Common myeloid progenitor, CD34-positive (primary cell): ENCODE results near the gene DMPK. TPM values are rescaled to one million over a fixed set of nuclear protein-coding genes. Genes with fewer than 3 reads are reported as not detected.

Experiments
- CTCF ChIA-PET: fragments of 350-600 bp; sonication (Branson Sonifier 250); formaldehyde crosslinking; loops from one replicate; lab custom pipeline; 2021; ENCODE audit warnings: antibody characterized with exemption; lab: Charles Lee
- POLR2A ChIA-PET: fragments of 350-600 bp; sonication (Branson Sonifier 250); formaldehyde crosslinking; loops from one replicate; lab custom pipeline; 2021; ENCODE audit warnings: antibody characterized with exemption; lab: Charles Lee
- DNase-seq, 3 donors: peaks; one replicate each; pipeline versions ENCODE4 v3.0.0 to v3.0.0-alpha.2; 2013
- H3K27ac ChIP-seq, 2 experiments: 1 replicate in 1 of 2; 2 replicates in 1 of 2; pipeline ENCODE4 v1.7.0; 2013; ENCODE audit warnings: inconsistent platforms in 2 of 2, low read length in 2 of 2, mild to moderate bottlenecking in 2 of 2, low read depth in 1 of 2, moderate library complexity in 1 of 2; ENCODE audit not compliant: severe bottlenecking in 2 of 2, insufficient read depth in 1 of 2, poor library complexity in 1 of 2
- H3K27me3 ChIP-seq, 5 experiments: replicated peaks in 2 of 5; 1 replicate in 3 of 5; 2 replicates in 2 of 5; pipeline versions ENCODE4 v1.6.1 to v1.7.0; 2013; ENCODE audit warnings: low read length in 4 of 5, mild to moderate bottlenecking in 2 of 5, moderate library complexity in 2 of 5, inconsistent platforms in 1 of 5; ENCODE audit not compliant: insufficient read depth in 5 of 5, control insufficient read depth in 4 of 5
- H3K36me3 ChIP-seq, 4 experiments: 1 replicate in 2 of 4; 2 replicates in 2 of 4; pipeline versions ENCODE4 v1.6.1 to v1.7.0; 2013; ENCODE audit warnings: low read length in 3 of 4, control low read depth in 1 of 4, mild to moderate bottlenecking in 1 of 4; ENCODE audit not compliant: control insufficient read depth in 4 of 4, insufficient read depth in 4 of 4
- H3K4me1 ChIP-seq, 4 experiments: 1 replicate in 3 of 4; 2 replicates in 1 of 4; pipeline versions ENCODE4 v1.6.1 to v1.7.1; 2013; ENCODE audit warnings: low read length in 3 of 4, mild to moderate bottlenecking in 3 of 4, control low read depth in 1 of 4, inconsistent platforms in 1 of 4, moderate library complexity in 1 of 4; ENCODE audit not compliant: control insufficient read depth in 4 of 4, insufficient read depth in 4 of 4; ENCODE audit errors: control extremely low read depth in 1 of 4
- H3K4me3 ChIP-seq, 7 experiments: 1 replicate in 4 of 7; 2 replicates in 3 of 7; pipeline versions ENCODE4 v1.5.1 to v1.7.0; 2013; ENCODE audit warnings: mild to moderate bottlenecking in 7 of 7, low read length in 6 of 7, moderate library complexity in 6 of 7, inconsistent platforms in 2 of 7, low read depth in 2 of 7, control low read depth in 1 of 7; ENCODE audit not compliant: insufficient read depth in 4 of 7, control insufficient read depth in 1 of 7; ENCODE audit errors: extremely low read depth in 1 of 7
- H3K9me3 ChIP-seq, 5 experiments: 1 replicate in 4 of 5; 2 replicates in 1 of 5; pipeline versions ENCODE4 v1.6.1 to v1.7.1; 2013; ENCODE audit warnings: low read length in 4 of 5, mild to moderate bottlenecking in 2 of 5, inconsistent platforms in 1 of 5, low read depth in 1 of 5, moderate library complexity in 1 of 5; ENCODE audit not compliant: control insufficient read depth in 4 of 5, insufficient read depth in 2 of 5; ENCODE audit errors: control extremely low read depth in 1 of 5
- WGBS: methylation state at CpG from one replicate; pipeline ENCODE4 v1.1.5; 2013; ENCODE audit not compliant: insufficient coverage; 5-methylcytosine and 5-hydroxymethylcytosine counted together
- polyA plus RNA-seq: library from polyadenylated mRNA; unstranded; fragments of 120-200 nt; gene quantifications from one replicate; pipeline ENCODE4 v1.2.1, GENCODE V29; 2013

DMPK gene
- polyA plus RNA-seq, result 1.8 TPM

GRCh38 chr19:45782162-45782691 lies at the start of gene DMPK:
TSS of gene DMPK (minus strand) at chr19:45782490. CDS start at chr19:45782352, 138 bp downstream.
- Histone ChIP-seq H3K27ac (no peak within 1 kb of the TSS), H3K27me3 (peaks cover 0 to 97% (median 27%) of the 10 kb centered on the region in 5 experiments), H3K4me1 (peaks cover 0 to 13% (median 12%) of the 10 kb centered on the region in 4 experiments), H3K9me3 (no peaks in the 10 kb centered on the region), H3K4me3 (no peak within 1 kb of the TSS), H3K36me3 (no peaks in the 10 kb centered on the region)
- no peak for DNase-seq
- POLR2A ChIA-PET, result interaction anchor here (0.7 kb wide), 1 partner anchor 50 kb away, joined by 3 read pairs; no protein-coding TSS in a partner anchor
- CTCF ChIA-PET, result interaction anchor here (1.2 to 3.1 kb wide), 5 partner anchors 9 to 19 kb away, joined by 3 to 8 read pairs (median 5); no protein-coding TSS in a partner anchor
- 58% methylated on average over 14 of the region's 18 CpGs for WGBS

- CTCF ChIA-PET, result interaction anchor here (0.5 to 2.0 kb wide), 3 partner anchors 11 to 316 kb away, joined by 3 to 6 read pairs (median 4); no protein-coding TSS in a partner anchor
- Histone ChIP-seq H3K4me3 (no peak overlapping the region), H3K9me3 (no peaks in the 10 kb centered on the region), H3K36me3 (peaks cover 17 to 92% (median 66%) of the 10 kb centered on the region in 4 experiments), H3K27ac (no peak overlapping the region), H3K27me3 (no peaks in the 10 kb centered on the region), H3K4me1 (no peaks in the 10 kb centered on the region)
- POLR2A ChIA-PET, result no interaction called here
- no peak for DNase-seq
- 91% methylated on average over 16 of the region's 16 CpGs for WGBS
Measured at GRCh38 chr19:45828945-45829344, 46.7 kb upstream of the DMPK start.

DNA sequence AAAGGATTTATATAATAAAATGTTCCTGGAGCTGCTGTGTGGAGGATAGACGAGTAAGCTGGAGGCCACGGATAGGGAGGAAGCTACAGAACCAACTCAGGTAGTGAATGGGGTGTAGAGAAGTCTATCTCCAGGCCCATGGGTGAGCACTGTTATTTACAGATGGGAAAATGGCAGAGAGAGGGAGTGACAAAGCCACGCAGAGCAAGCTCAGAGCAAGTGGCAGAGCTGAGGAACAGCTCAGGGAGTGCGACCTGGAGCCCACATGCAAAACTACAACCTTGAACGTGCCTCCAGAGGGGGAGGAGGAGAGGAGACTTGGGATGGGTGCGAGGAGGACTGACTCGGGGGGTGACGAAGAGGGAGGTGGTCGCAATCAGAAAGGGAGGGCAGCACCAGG lies 46.2 kb upstream of the DMPK start:
- H3K9me3 ChIP-seq, result no peaks in the 10 kb centered on the region
- ChIA-PET CTCF (interaction anchor here (0.5 to 1.1 kb wide), 2 partner anchors 11 to 315 kb away, joined by 3 to 4 read pairs; no protein-coding TSS in a partner anchor), POLR2A (no interaction called here)
- H3K4me1 ChIP-seq, result no peaks in the 10 kb centered on the region
- WGBS, result 94% methylated on average over 6 of the region's 9 CpGs
- no peak overlapping the region for H3K4me3 ChIP-seq
- no peak for DNase-seq
- H3K27me3 ChIP-seq, result no peaks in the 10 kb centered on the region
- peaks cover 17 to 95% (median 67%) of the 10 kb centered on the region in 4 experiments for H3K36me3 ChIP-seq
- no peak overlapping the region for H3K27ac ChIP-seq

DNA sequence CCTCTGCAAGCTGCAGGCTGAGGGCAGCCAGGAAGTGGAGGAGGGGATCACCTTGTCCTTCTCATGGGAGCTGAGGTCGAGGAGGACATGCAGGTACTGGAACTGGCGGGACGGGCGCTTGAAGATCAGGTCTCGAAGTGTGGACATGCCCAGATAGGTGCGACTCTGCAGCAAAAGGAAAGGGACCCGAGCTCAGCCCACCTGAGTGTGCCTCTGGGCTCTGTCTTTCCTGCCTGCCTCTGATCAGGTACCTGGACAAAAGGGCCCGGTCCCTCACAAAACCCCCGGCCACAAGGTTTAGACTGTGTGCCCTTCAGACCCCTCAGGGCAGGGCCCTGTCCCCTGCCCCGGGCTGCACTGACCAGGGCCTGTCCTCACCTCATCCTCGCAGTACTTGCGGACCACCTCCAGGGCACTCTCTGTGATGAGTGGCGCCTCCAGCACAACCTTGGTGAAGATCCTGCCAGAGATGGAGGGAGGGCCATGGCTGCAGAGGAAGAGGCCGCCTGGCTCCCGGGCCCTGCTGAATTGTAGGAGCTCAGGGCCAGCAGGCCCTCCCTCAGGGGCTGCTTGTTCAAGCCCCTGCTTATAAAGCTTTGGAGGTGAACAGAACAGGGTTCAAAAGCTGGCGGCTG lies 45.3 kb upstream of the DMPK start:
- ChIA-PET POLR2A (no interaction called here), CTCF (interaction anchor here (0.8 to 1.5 kb wide), 3 partner anchors 8 to 37 kb away, joined by 3 to 4 read pairs (median 3); partner anchors contain the start of gene FOXA3)
- Histone ChIP-seq H3K27ac (no peak overlapping the region), H3K9me3 (no peaks in the 10 kb centered on the region), H3K4me1 (no peaks in the 10 kb centered on the region), H3K27me3 (no peaks in the 10 kb centered on the region), H3K4me3 (no peak overlapping the region), H3K36me3 (peaks cover 22 to 97% (median 73%) of the 10 kb centered on the region in 4 experiments)
- 98% methylated on average over 14 of the region's 16 CpGs for WGBS
- no peak for DNase-seq

DNA sequence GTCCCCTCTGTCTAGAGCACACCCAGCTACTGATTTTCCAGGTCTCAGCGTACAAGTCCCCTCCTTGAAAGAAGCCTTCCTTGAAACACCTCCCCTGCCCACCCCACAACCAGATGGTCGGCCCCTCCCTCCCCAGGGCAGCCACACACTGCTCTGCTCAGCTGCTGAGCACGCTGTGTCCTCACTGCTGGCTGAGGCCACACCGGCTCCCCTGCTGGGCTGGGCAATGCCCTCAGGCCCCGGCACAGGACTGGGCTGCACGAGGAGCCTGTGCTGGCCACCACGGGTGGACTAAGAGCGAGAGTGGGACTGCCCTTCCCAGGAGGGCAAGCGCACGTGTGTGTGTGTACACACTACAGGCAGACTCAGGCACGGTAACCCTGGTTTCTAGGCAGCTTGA lies 44.6 kb upstream of the DMPK start:
- peaks cover 18 to 94% (median 70%) of the 10 kb centered on the region in 4 experiments for H3K36me3 ChIP-seq
- over 99% methylated on average over 10 of the region's 11 CpGs for WGBS

GRCh38 chr19:45825917-45826893 lies 43.9 kb upstream of the DMPK start:
- no peaks in the 10 kb centered on the region for H3K27me3 ChIP-seq
- no peaks in the 10 kb centered on the region for H3K9me3 ChIP-seq
- H3K36me3 ChIP-seq, result peaks cover 21 to 94% (median 66%) of the 10 kb centered on the region in 4 experiments
- CTCF ChIA-PET, result interaction anchor here (1.1 to 1.5 kb wide), 3 partner anchors 9 to 38 kb away, joined by 3 to 5 read pairs (median 4); partner anchors contain the start of gene FOXA3
- no peak overlapping the region for H3K4me3 ChIP-seq
- no peak for DNase-seq
- H3K4me1 ChIP-seq, result no peaks in the 10 kb centered on the region
- H3K27ac ChIP-seq, result no peak overlapping the region
- POLR2A ChIA-PET, result no interaction called here
- WGBS, result 87% methylated on average over 20 of the region's 22 CpGs

More for the DNA sequence above, 44.6 kb upstream of the DMPK start:
- DNase-seq, result no peak
- no peak overlapping the region for H3K4me3 ChIP-seq
- no peaks in the 10 kb centered on the region for H3K9me3 ChIP-seq
- ChIA-PET POLR2A (no interaction called here), CTCF (interaction anchor here (0.8 to 1.5 kb wide), 3 partner anchors 8 to 37 kb away, joined by 3 to 4 read pairs (median 3); partner anchors contain the start of gene FOXA3)
- H3K27me3 ChIP-seq, result no peaks in the 10 kb centered on the region
- H3K27ac ChIP-seq, result no peak overlapping the region
- no peaks in the 10 kb centered on the region for H3K4me1 ChIP-seq
